A549 (cell line): ENCODE results near the gene SLC24A1. TPM values are rescaled to one million over a fixed set of nuclear protein-coding genes. Genes with fewer than 3 reads are reported as not detected.

Experiments
- ATAC-seq, 2 experiments: fragments of 200-7000 bp in 1 of 2; fragments of >200 bp in 1 of 2; cut with Nextera tagmentation in 1 of 2; cut with Tn5 transposase in 1 of 2; 3 replicates each; pipeline versions ENCODE4 v1.8.0 to v1.9.1; 2018 to 2020; ENCODE audit warnings: mild to moderate bottlenecking in 1 of 2, moderate library complexity in 1 of 2
- CTCF ChIA-PET: fragments of 300-600 bp; sonication (Branson Sonifier 250); formaldehyde crosslinking; extraction: SDS; loops from one replicate; lab custom pipeline; 2021; ENCODE audit warnings: antibody characterized with exemption, inconsistent platforms; lab: Yijun Ruan, JAX
- POLR2A ChIA-PET: fragments of 350-600 bp; formaldehyde crosslinking; extraction: SDS; loops from one replicate; lab custom pipeline; 2021; ENCODE audit warnings: antibody characterized with exemption, inconsistent platforms; lab: Yijun Ruan, JAX
- DNase-seq, 2 experiments: peaks; one replicate each; pipeline versions ENCODE4 v3.0.0 to v3.0.0-alpha.2; 2011 to 2016; ENCODE audit warnings: low read depth in 1 of 2, low spot score in 1 of 2
- FAIRE-seq: peaks from 2 replicates; lab custom pipeline; 2011; peaks lifted over from hg19 to GRCh38; lab: Jason Lieb, UNC
- H3K27ac ChIP-seq, 2 experiments: fragments of >200 bp; sonication (Bioruptor Twin); formaldehyde crosslinking; 3 replicates each; pipeline ENCODE4 v1.5.1; 2016 to 2017
- H3K4me1 ChIP-seq: fragments of >200 bp; sonication (Bioruptor Twin); formaldehyde crosslinking; 3 replicates; pipeline ENCODE4 v1.6.1; 2016
- H3K4me2 ChIP-seq: fragments of >200 bp; sonication (Bioruptor Twin); formaldehyde crosslinking; 3 replicates; pipeline ENCODE4 v1.6.1; 2016
- H3K4me3 ChIP-seq: fragments of >200 bp; sonication (Bioruptor Twin); formaldehyde crosslinking; 3 replicates; pipeline ENCODE4 v1.5.1; 2016
- H3K9me3 ChIP-seq: fragments of >200 bp; sonication (Bioruptor Twin); formaldehyde crosslinking; 3 replicates; pipeline ENCODE4 v1.6.1; 2016
- BHLHE40 ChIP-seq: IDR thresholded peaks from 2 replicates; pipeline ENCODE4 v1.6.1; 2012; ENCODE audit warnings: low read depth, low read length, inconsistent platforms
- CHD2 ChIP-seq: fragments of 150-350 bp; IDR thresholded peaks from 2 replicates; pipeline ENCODE4 v1.6.1; 2014; ENCODE audit warnings: low read length; ENCODE audit not compliant: partially characterized antibody
- CHD4 ChIP-seq: fragments of 200-600 bp; sonication (generic); IDR thresholded peaks from 2 replicates; pipeline ENCODE4 v1.6.1; 2016; ENCODE audit warnings: antibody characterized with exemption, mild to moderate bottlenecking, borderline replicate concordance
- EP300 ChIP-seq, 2 experiments: fragments of >200 bp; sonication (Bioruptor Twin); formaldehyde crosslinking; IDR thresholded peaks; 2 replicates in 1 of 2; 3 replicates in 1 of 2; pipeline ENCODE4 v1.6.1; 2016 to 2017
- FOSB ChIP-seq: fragments of 250-450 bp; sonication (Bioruptor Pico); IDR thresholded peaks from 2 replicates; pipeline ENCODE4 v1.5.0; 2020; ENCODE audit warnings: mild to moderate bottlenecking, moderate library complexity
- FOXS1 ChIP-seq: fragments of 250-450 bp; sonication (Bioruptor Pico); IDR thresholded peaks from 2 replicates; pipeline ENCODE4 v1.5.0; 2020; ENCODE audit warnings: mild to moderate bottlenecking, moderate library complexity
- HDAC2 ChIP-seq: fragments of 200-600 bp; sonication (generic); IDR thresholded peaks from 2 replicates; pipeline ENCODE4 v1.6.1; 2016
- HOXB5 ChIP-seq: fragments of 250-450 bp; sonication (Bioruptor Pico); IDR thresholded peaks from 2 replicates; pipeline ENCODE4 v1.5.0; 2020; ENCODE audit warnings: mild to moderate bottlenecking, moderate library complexity
- KDM1A ChIP-seq: fragments of 200-600 bp; sonication (generic); IDR thresholded peaks from 2 replicates; pipeline ENCODE4 v1.6.1; 2016; ENCODE audit warnings: low read depth, mild to moderate bottlenecking
- POLR2A ChIP-seq: IDR thresholded peaks from 2 replicates; pipeline ENCODE4 v1.6.1; 2012; ENCODE audit warnings: mild to moderate bottlenecking, low read length
- POLR2AphosphoS2 ChIP-seq: conservative IDR thresholded peaks from 2 replicates; pipeline ENCODE4 v1.6.1; 2012; ENCODE audit warnings: low read length, improper control_type of control experiment, inconsistent platforms
- RAD21 ChIP-seq, 2 experiments: fragments of >200 bp in 1 of 2; sonication (Bioruptor Twin) in 1 of 2; formaldehyde crosslinking in 1 of 2; IDR thresholded peaks in 1 of 2; conservative IDR thresholded peaks in 1 of 2; 2 replicates in 1 of 2; 3 replicates in 1 of 2; pipeline ENCODE4 v1.6.1; 2012 to 2018; ENCODE audit warnings: inconsistent platforms in 1 of 2
- RARB ChIP-seq: fragments of 250-450 bp; sonication (Bioruptor Pico); IDR thresholded peaks from 2 replicates; pipeline ENCODE4 v1.8.0; 2021; ENCODE audit warnings: mild to moderate bottlenecking, moderate library complexity
- RNF2 ChIP-seq: fragments of 200-600 bp; sonication (generic); IDR thresholded peaks from 2 replicates; pipeline ENCODE4 v1.6.1; 2016; ENCODE audit warnings: low read depth, mild to moderate bottlenecking, antibody characterized with exemption, moderate library complexity, borderline replicate concordance
- SMC3 ChIP-seq: fragments of >200 bp; sonication (Bioruptor Twin); formaldehyde crosslinking; IDR thresholded peaks from 3 replicates; pipeline ENCODE4 v1.6.1; 2018; ENCODE audit warnings: inconsistent platforms
- SREBF2 ChIP-seq: fragments of 450-650 bp; IDR thresholded peaks from 2 replicates; pipeline ENCODE4 v1.6.1; 2014; ENCODE audit warnings: mild to moderate bottlenecking, moderate library complexity
- ZNF302 ChIP-seq: fragments of 250-450 bp; sonication (Bioruptor Pico); IDR thresholded peaks from 2 replicates; pipeline ENCODE4 v1.9.0; 2021; ENCODE audit warnings: inconsistent platforms, mild to moderate bottlenecking, moderate library complexity
- WGBS: methylation state at CpG from one replicate; pipeline ENCODE4 v1.1.6; 2017; ENCODE audit errors: missing lambda C conversion rate; 5-methylcytosine and 5-hydroxymethylcytosine counted together
- polyA plus RNA-seq, 4 experiments: library from polyadenylated mRNA; depleted of rRNA in 3 of 4; stranded (reverse); fragments of >200 nt; fragmentation: RNase III in 1 of 4; extraction: RNeasy Plus Mini Kit Qiagen cat#74134 plus additional on column Dnase treatment in 1 of 4; gene quantifications; 2 replicates in 3 of 4; 3 replicates in 1 of 4; pipeline ENCODE4 v1.2.3, GENCODE V29; 2011 to 2017
- TF ChIP-seq, protein P1 (sequence below): IDR thresholded peaks from 2 replicates; pipeline ENCODE4 v1.6.1; 2012
- TF ChIP-seq, protein P2 (sequence below): fragments of 450-650 bp; IDR thresholded peaks from 2 replicates; pipeline ENCODE4 v1.6.1; 2014; ENCODE audit warnings: antibody characterized with exemption
- TF ChIP-seq, protein P3 (sequence below): IDR thresholded peaks from 2 replicates; pipeline ENCODE4 v1.6.1; 2012; ENCODE audit warnings: low read depth, borderline replicate concordance
- TF ChIP-seq, protein P4 (sequence below): fragments of 250-450 bp; sonication (Bioruptor Pico); IDR thresholded peaks from 2 replicates; pipeline ENCODE4 v1.5.0; 2020; ENCODE audit warnings: low read depth, mild to moderate bottlenecking, moderate library complexity
- TF ChIP-seq, protein P5 (sequence below): fragments of 150-350 bp; IDR thresholded peaks from 2 replicates; pipeline ENCODE4 v1.6.1; 2014; ENCODE audit warnings: low read depth, mild to moderate bottlenecking, low read length
- TF ChIP-seq, protein P6 (sequence below): fragments of >200 bp; sonication (Bioruptor Twin); formaldehyde crosslinking; IDR thresholded peaks from 3 replicates; pipeline ENCODE4 v1.5.1; 2016

The SLC24A1 gene
- polyA plus RNA-seq, 2 of the 4 experiments (the other 2 are of a cell fraction): 6.4 to 7.0 TPM

DNA sequence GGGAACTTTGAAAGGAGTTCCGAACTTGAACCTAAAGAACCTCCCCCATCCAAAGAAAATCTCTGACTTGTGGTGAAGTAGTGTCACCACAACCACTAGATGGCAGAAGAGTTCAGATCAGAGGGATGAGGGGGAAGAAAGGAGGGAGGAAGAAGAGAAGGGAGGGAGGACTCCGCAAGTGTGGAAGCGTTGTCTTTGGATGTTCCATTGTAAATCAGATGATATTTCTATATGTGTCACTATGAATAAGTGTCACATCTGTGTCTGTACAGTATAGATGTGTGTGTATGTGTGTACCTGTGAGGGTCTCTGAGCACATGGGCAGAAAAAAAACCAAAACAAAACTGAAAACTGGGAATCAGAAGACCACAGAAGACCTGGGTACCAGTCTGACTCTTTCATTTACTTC is 16.9 kb downstream of the SLC24A1 start:
- Histone ChIP-seq H3K4me3 (no peak overlapping the region), H3K4me1 (peaks cover 17% of the 10 kb centered on the region), H3K4me2 (peak overlapping the region; percentile 62), H3K9me3 (no peaks in the 10 kb centered on the region), H3K27ac (no peak overlapping the region)
- FAIRE-seq: peak; percentile 93
- ATAC-seq: peak; percentile 74 to 87
- POLR2A ChIA-PET: interaction anchor here (1.8 to 3.5 kb wide), 2 partner anchors 28 to 231 kb away, joined by 10 to 16 read pairs; partner anchors contain the start of genes INTS14 and RAB11A
- CTCF ChIA-PET: interaction anchor here (0.6 to 13.4 kb wide), 77 partner anchors 13 to 706 kb away, joined by 3 to 229 read pairs (median 4); partner anchors contain the start of genes DENND4A, INTS14, RAB11A and SLC24A1
- WGBS: under 1% methylated on average over 3 of the region's 3 CpGs
- peak; percentile 84 to 96 for DNase-seq
- TF ChIP-seq, protein P1, sequence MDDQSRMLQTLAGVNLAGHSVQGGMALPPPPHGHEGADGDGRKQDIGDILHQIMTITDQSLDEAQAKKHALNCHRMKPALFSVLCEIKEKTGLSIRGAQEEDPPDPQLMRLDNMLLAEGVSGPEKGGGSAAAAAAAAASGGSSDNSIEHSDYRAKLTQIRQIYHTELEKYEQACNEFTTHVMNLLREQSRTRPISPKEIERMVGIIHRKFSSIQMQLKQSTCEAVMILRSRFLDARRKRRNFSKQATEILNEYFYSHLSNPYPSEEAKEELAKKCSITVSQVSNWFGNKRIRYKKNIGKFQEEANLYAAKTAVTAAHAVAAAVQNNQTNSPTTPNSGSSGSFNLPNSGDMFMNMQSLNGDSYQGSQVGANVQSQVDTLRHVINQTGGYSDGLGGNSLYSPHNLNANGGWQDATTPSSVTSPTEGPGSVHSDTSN: no peak
- TF ChIP-seq, protein P2, sequence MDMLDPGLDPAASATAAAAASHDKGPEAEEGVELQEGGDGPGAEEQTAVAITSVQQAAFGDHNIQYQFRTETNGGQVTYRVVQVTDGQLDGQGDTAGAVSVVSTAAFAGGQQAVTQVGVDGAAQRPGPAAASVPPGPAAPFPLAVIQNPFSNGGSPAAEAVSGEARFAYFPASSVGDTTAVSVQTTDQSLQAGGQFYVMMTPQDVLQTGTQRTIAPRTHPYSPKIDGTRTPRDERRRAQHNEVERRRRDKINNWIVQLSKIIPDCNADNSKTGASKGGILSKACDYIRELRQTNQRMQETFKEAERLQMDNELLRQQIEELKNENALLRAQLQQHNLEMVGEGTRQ: no peak
- TF ChIP-seq, protein P3, sequence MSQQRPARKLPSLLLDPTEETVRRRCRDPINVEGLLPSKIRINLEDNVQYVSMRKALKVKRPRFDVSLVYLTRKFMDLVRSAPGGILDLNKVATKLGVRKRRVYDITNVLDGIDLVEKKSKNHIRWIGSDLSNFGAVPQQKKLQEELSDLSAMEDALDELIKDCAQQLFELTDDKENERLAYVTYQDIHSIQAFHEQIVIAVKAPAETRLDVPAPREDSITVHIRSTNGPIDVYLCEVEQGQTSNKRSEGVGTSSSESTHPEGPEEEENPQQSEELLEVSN: no peak
- peak; percentile 82 for TF ChIP-seq SMC3
- no peak for TF ChIP-seq SREBF2
- TF ChIP-seq, protein P4, sequence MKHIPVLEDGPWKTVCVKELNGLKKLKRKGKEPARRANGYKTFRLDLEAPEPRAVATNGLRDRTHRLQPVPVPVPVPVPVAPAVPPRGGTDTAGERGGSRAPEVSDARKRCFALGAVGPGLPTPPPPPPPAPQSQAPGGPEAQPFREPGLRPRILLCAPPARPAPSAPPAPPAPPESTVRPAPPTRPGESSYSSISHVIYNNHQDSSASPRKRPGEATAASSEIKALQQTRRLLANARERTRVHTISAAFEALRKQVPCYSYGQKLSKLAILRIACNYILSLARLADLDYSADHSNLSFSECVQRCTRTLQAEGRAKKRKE (CRISPR knock-in tag): no peak
- TF ChIP-seq CHD2: no peak
- TF ChIP-seq HDAC2: no peak
- no peak for TF ChIP-seq RNF2
- peak; percentile 88 to 96 for TF ChIP-seq RAD21 (conservative IDR thresholded peaks at IDR 0.05 in 1 of 2, IDR thresholded peaks at IDR 0.05 in 1 of 2)
- TF ChIP-seq POLR2A: no peak
- TF ChIP-seq ZNF302 (CRISPR knock-in tag): no peak
- TF ChIP-seq, protein P5, sequence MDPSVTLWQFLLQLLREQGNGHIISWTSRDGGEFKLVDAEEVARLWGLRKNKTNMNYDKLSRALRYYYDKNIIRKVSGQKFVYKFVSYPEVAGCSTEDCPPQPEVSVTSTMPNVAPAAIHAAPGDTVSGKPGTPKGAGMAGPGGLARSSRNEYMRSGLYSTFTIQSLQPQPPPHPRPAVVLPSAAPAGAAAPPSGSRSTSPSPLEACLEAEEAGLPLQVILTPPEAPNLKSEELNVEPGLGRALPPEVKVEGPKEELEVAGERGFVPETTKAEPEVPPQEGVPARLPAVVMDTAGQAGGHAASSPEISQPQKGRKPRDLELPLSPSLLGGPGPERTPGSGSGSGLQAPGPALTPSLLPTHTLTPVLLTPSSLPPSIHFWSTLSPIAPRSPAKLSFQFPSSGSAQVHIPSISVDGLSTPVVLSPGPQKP: no peak
- no peak for TF ChIP-seq HOXB5
- no peak for TF ChIP-seq POLR2AphosphoS2
- TF ChIP-seq FOXS1 (CRISPR knock-in tag): no peak
- no peak for TF ChIP-seq EP300 (IDR thresholded peaks at IDR 0.05)
- TF ChIP-seq, protein P6, sequence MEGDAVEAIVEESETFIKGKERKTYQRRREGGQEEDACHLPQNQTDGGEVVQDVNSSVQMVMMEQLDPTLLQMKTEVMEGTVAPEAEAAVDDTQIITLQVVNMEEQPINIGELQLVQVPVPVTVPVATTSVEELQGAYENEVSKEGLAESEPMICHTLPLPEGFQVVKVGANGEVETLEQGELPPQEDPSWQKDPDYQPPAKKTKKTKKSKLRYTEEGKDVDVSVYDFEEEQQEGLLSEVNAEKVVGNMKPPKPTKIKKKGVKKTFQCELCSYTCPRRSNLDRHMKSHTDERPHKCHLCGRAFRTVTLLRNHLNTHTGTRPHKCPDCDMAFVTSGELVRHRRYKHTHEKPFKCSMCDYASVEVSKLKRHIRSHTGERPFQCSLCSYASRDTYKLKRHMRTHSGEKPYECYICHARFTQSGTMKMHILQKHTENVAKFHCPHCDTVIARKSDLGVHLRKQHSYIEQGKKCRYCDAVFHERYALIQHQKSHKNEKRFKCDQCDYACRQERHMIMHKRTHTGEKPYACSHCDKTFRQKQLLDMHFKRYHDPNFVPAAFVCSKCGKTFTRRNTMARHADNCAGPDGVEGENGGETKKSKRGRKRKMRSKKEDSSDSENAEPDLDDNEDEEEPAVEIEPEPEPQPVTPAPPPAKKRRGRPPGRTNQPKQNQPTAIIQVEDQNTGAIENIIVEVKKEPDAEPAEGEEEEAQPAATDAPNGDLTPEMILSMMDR: peak; percentile 97
- no peak for TF ChIP-seq KDM1A
- TF ChIP-seq BHLHE40: no peak
- TF ChIP-seq CHD4: no peak

DNA sequence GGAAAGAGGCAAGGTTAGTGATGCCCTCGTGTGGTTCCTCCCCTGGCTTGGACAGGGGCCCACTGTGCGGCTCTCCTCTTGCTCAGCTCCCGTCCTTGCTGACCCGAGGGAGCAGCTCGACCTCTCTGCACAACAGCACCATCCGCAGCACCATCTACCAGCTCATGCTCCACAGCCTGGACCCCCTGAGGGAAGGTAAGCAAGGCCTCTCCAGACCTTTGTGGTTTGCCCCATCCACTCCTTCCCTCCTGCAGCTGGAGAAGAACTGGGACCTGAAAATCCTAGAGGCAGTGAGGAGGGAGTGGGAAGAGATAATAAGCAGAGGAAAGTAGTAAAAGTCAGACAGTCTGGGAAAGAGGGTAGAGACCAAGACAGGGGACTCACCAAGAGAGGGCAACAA is 17.8 kb downstream of the SLC24A1 start:
- no peak for FAIRE-seq
- peak; percentile 5 to 17; a peak in 3 of 6 replicates for ATAC-seq
- Histone ChIP-seq H3K9me3 (no peaks in the 10 kb centered on the region), H3K4me2 (no peak overlapping the region), H3K4me3 (no peak overlapping the region), H3K4me1 (peaks cover 9% of the 10 kb centered on the region), H3K27ac (no peak overlapping the region)
- DNase-seq: no peak
- POLR2A ChIA-PET: interaction anchor here (3.5 kb wide), 1 partner anchor 230 kb away, joined by 16 read pairs; the partner anchor contains the start of gene RAB11A
- CTCF ChIA-PET: interaction anchor here (0.6 to 13.4 kb wide), 50 partner anchors 14 to 705 kb away, joined by 3 to 229 read pairs (median 6); partner anchors contain the start of genes RAB11A and SLC24A1
- WGBS: 50% methylated on average over 6 of the region's 6 CpGs
- TF ChIP-seq RARB (CRISPR knock-in tag): no peak
- TF ChIP-seq FOSB (CRISPR knock-in tag): no peak
- no peak for TF ChIP-seq POLR2A
